ENCODE data around the gene CD180.

CD180 gene

GRCh38 chr5:67156976-67157583 is 39.5 kb downstream of the CD180 start:
- DNase-seq: no peak

- no peak for DNase-seq
Observed at GRCh38 chr5:67154556-67155206, 41.9 kb downstream of the CD180 start.

GRCh38 chr5:67153292-67153691 is 43.3 kb downstream of the CD180 start:
- no peak for DNase-seq

- DNase-seq: no peak
Observed at GRCh38 chr5:67152400-67152799, 44.2 kb downstream of the CD180 start.

GRCh38 chr5:67149951-67150523 is 46.6 kb downstream of the CD180 start:
- DNase-seq: no peak

GRCh38 chr5:67149057-67149950 is 47.3 kb downstream of the CD180 start:
- no peak for DNase-seq

- DNase-seq: no peak
Observed at GRCh38 chr5:67147760-67148159, 48.8 kb downstream of the CD180 start.

GRCh38 chr5:67146981-67147380 is 49.6 kb downstream of the CD180 start:
- DNase-seq: no peak

GRCh38 chr5:67146574-67146973 is 50.0 kb downstream of the CD180 start:
- DNase-seq: no peak

- DNase-seq: no peak
Observed at GRCh38 chr5:67144183-67144639, 52.4 kb downstream of the CD180 start.

GRCh38 chr5:67143549-67143948 is 53.0 kb downstream of the CD180 start:
- DNase-seq: no peak

- no peak for DNase-seq
Observed at GRCh38 chr5:67142816-67143215, 53.8 kb downstream of the CD180 start.

GRCh38 chr5:67141644-67142043 is 55.0 kb downstream of the CD180 start:
- no peak for DNase-seq

GRCh38 chr5:67140413-67140812 is 56.2 kb downstream of the CD180 start:
- no peak for DNase-seq

GRCh38 chr5:67139030-67139429 is 57.6 kb downstream of the CD180 start:
- DNase-seq: no peak

- no peak for DNase-seq
Observed at GRCh38 chr5:67135381-67135984, 61.1 kb downstream of the CD180 start.

- no peak for DNase-seq
Observed at GRCh38 chr5:67133776-67134175, 62.8 kb downstream of the CD180 start.

GRCh38 chr5:67133217-67133616 is 63.4 kb downstream of the CD180 start:
- DNase-seq: no peak

GRCh38 chr5:67129768-67130167 is 66.8 kb downstream of the CD180 start:
- DNase-seq: no peak

Measured in SHP77 treated with DMSO at 0.1 percent for 48 hours (cell line).